Erythroblast (primary cell): ENCODE results near the gene TOM1L2.

Experiments used
- GATA1 ChIP-seq: IDR thresholded peaks from 2 replicates; pipeline ENCODE4 v1.6.1; 2011; ENCODE audit warnings: low read depth, mild to moderate bottlenecking, control low read depth, low read length, moderate library complexity
- POLR2A ChIP-seq: IDR thresholded peaks from 2 replicates; pipeline ENCODE4 v1.6.1; 2011; ENCODE audit warnings: mild to moderate bottlenecking, low read length

- peak; percentile 13 for TF ChIP-seq POLR2A
- no peak for TF ChIP-seq GATA1
Measured at GRCh38 chr17:17815436-17816200, 156.6 kb downstream of the TOM1L2 start.
